ENCODE measurements around the gene SLC39A9.

Gene SLC39A9

GRCh38 chr14:69428289-69428998 is 30.0 kb downstream of the SLC39A9 start:
- Histone ChIP-seq H3K9ac (ENCODE audit: low read length) (no peak overlapping the region), H3K36me3 (ENCODE audit: control insufficient read depth, low read depth, low read length) (peaks cover 10% of the 10 kb centered on the region), H3K27ac (ENCODE audit: low read length) (no peak overlapping the region), H3K9me3 (ENCODE audit: control insufficient read depth, low read depth, low read length) (no peaks in the 10 kb centered on the region), H3K27me3 (ENCODE audit: control insufficient read depth, insufficient read depth, low read length) (no peaks in the 10 kb centered on the region), H3K4me1 (ENCODE audit: control insufficient read depth, low read depth, low read length) (no peaks in the 10 kb centered on the region), H3K4me3 (ENCODE audit: low read length) (no peak overlapping the region)

GRCh38 chr14:69429643-69430042 is 31.2 kb downstream of the SLC39A9 start:
- Histone ChIP-seq H3K9me3 (ENCODE audit: control insufficient read depth, low read depth, low read length) (no peaks in the 10 kb centered on the region), H3K36me3 (ENCODE audit: control insufficient read depth, low read depth, low read length) (peaks cover 10% of the 10 kb centered on the region), H3K9ac (ENCODE audit: low read length) (no peak overlapping the region), H3K27ac (ENCODE audit: low read length) (no peak overlapping the region), H3K27me3 (ENCODE audit: control insufficient read depth, insufficient read depth, low read length) (no peaks in the 10 kb centered on the region), H3K4me3 (ENCODE audit: low read length) (no peak overlapping the region), H3K4me1 (ENCODE audit: control insufficient read depth, low read depth, low read length) (no peaks in the 10 kb centered on the region)

- no peak overlapping the region for H3K4me3 ChIP-seq (ENCODE audit: low read length)
- peaks cover 10% of the 10 kb centered on the region for H3K36me3 ChIP-seq (ENCODE audit: control insufficient read depth, low read depth, low read length)
- H3K27ac ChIP-seq (ENCODE audit: low read length): no peak overlapping the region
- no peak overlapping the region for H3K9ac ChIP-seq (ENCODE audit: low read length)
- no peaks in the 10 kb centered on the region for H3K4me1 ChIP-seq (ENCODE audit: control insufficient read depth, low read depth, low read length)
- no peaks in the 10 kb centered on the region for H3K9me3 ChIP-seq (ENCODE audit: control insufficient read depth, low read depth, low read length)
- H3K27me3 ChIP-seq (ENCODE audit: control insufficient read depth, insufficient read depth, low read length): no peaks in the 10 kb centered on the region
Measured at GRCh38 chr14:69430306-69430939, 31.9 kb downstream of the SLC39A9 start.

GRCh38 chr14:69432364-69432763 is 33.9 kb downstream of the SLC39A9 start:
- Histone ChIP-seq H3K4me3 (ENCODE audit: low read length) (no peak overlapping the region), H3K27me3 (ENCODE audit: control insufficient read depth, insufficient read depth, low read length) (no peaks in the 10 kb centered on the region), H3K36me3 (ENCODE audit: control insufficient read depth, low read depth, low read length) (no peaks in the 10 kb centered on the region), H3K4me1 (ENCODE audit: control insufficient read depth, low read depth, low read length) (no peaks in the 10 kb centered on the region), H3K9ac (ENCODE audit: low read length) (no peak overlapping the region), H3K27ac (ENCODE audit: low read length) (no peak overlapping the region), H3K9me3 (ENCODE audit: control insufficient read depth, low read depth, low read length) (no peaks in the 10 kb centered on the region)

GRCh38 chr14:69439521-69440270 is 41.2 kb downstream of the SLC39A9 start:
- Histone ChIP-seq H3K27me3 (ENCODE audit: control insufficient read depth, insufficient read depth, low read length) (no peaks in the 10 kb centered on the region), H3K27ac (ENCODE audit: low read length) (no peak overlapping the region), H3K4me1 (ENCODE audit: control insufficient read depth, low read depth, low read length) (peaks cover 7% of the 10 kb centered on the region), H3K9ac (ENCODE audit: low read length) (no peak overlapping the region), H3K9me3 (ENCODE audit: control insufficient read depth, low read depth, low read length) (no peaks in the 10 kb centered on the region), H3K36me3 (ENCODE audit: control insufficient read depth, low read depth, low read length) (no peaks in the 10 kb centered on the region), H3K4me3 (ENCODE audit: low read length) (no peak overlapping the region)

- Histone ChIP-seq H3K4me3 (ENCODE audit: low read length) (no peak overlapping the region), H3K27ac (ENCODE audit: low read length) (no peak overlapping the region), H3K36me3 (ENCODE audit: control insufficient read depth, low read depth, low read length) (no peaks in the 10 kb centered on the region), H3K9me3 (ENCODE audit: control insufficient read depth, low read depth, low read length) (no peaks in the 10 kb centered on the region), H3K27me3 (ENCODE audit: control insufficient read depth, insufficient read depth, low read length) (no peaks in the 10 kb centered on the region), H3K4me1 (ENCODE audit: control insufficient read depth, low read depth, low read length) (peaks cover 7% of the 10 kb centered on the region), H3K9ac (ENCODE audit: low read length) (no peak overlapping the region)
Measured at GRCh38 chr14:69441948-69442347, 43.5 kb downstream of the SLC39A9 start.

- Histone ChIP-seq H3K9ac (ENCODE audit: low read length) (no peak overlapping the region), H3K4me3 (ENCODE audit: low read length) (no peak overlapping the region), H3K27ac (ENCODE audit: low read length) (no peak overlapping the region), H3K9me3 (ENCODE audit: control insufficient read depth, low read depth, low read length) (no peaks in the 10 kb centered on the region), H3K27me3 (ENCODE audit: control insufficient read depth, insufficient read depth, low read length) (no peaks in the 10 kb centered on the region), H3K36me3 (ENCODE audit: control insufficient read depth, low read depth, low read length) (no peaks in the 10 kb centered on the region), H3K4me1 (ENCODE audit: control insufficient read depth, low read depth, low read length) (peaks cover 7% of the 10 kb centered on the region)
Measured at GRCh38 chr14:69443296-69443805, 44.9 kb downstream of the SLC39A9 start.

- H3K36me3 ChIP-seq (ENCODE audit: control insufficient read depth, low read depth, low read length): no peaks in the 10 kb centered on the region
- no peak overlapping the region for H3K9ac ChIP-seq (ENCODE audit: low read length)
- no peaks in the 10 kb centered on the region for H3K4me1 ChIP-seq (ENCODE audit: control insufficient read depth, low read depth, low read length)
- H3K27ac ChIP-seq (ENCODE audit: low read length): no peak overlapping the region
- H3K27me3 ChIP-seq (ENCODE audit: control insufficient read depth, insufficient read depth, low read length): no peaks in the 10 kb centered on the region
- no peaks in the 10 kb centered on the region for H3K9me3 ChIP-seq (ENCODE audit: control insufficient read depth, low read depth, low read length)
- H3K4me3 ChIP-seq (ENCODE audit: low read length): no peak overlapping the region
Measured at GRCh38 chr14:69449216-69449615, 50.7 kb downstream of the SLC39A9 start.

GRCh38 chr14:69451941-69452340 is 53.4 kb downstream of the SLC39A9 start:
- H3K4me1 ChIP-seq (ENCODE audit: control insufficient read depth, low read depth, low read length): no peaks in the 10 kb centered on the region
- H3K4me3 ChIP-seq (ENCODE audit: low read length): no peak overlapping the region
- H3K27me3 ChIP-seq (ENCODE audit: control insufficient read depth, insufficient read depth, low read length): no peaks in the 10 kb centered on the region
- no peak overlapping the region for H3K9ac ChIP-seq (ENCODE audit: low read length)
- no peak overlapping the region for H3K27ac ChIP-seq (ENCODE audit: low read length)
- H3K36me3 ChIP-seq (ENCODE audit: control insufficient read depth, low read depth, low read length): peaks cover 17% of the 10 kb centered on the region
- no peaks in the 10 kb centered on the region for H3K9me3 ChIP-seq (ENCODE audit: control insufficient read depth, low read depth, low read length)

GRCh38 chr14:69458350-69458749 is 59.9 kb downstream of the SLC39A9 start:
- Histone ChIP-seq H3K9me3 (ENCODE audit: control insufficient read depth, low read depth, low read length) (no peaks in the 10 kb centered on the region), H3K36me3 (ENCODE audit: control insufficient read depth, low read depth, low read length) (peaks cover 24% of the 10 kb centered on the region), H3K27me3 (ENCODE audit: control insufficient read depth, insufficient read depth, low read length) (no peaks in the 10 kb centered on the region), H3K4me1 (ENCODE audit: control insufficient read depth, low read depth, low read length) (no peaks in the 10 kb centered on the region), H3K4me3 (ENCODE audit: low read length) (no peak overlapping the region), H3K27ac (ENCODE audit: low read length) (no peak overlapping the region), H3K9ac (ENCODE audit: low read length) (no peak overlapping the region)

GRCh38 chr14:69459122-69459521 is 60.6 kb downstream of the SLC39A9 start:
- Histone ChIP-seq H3K27me3 (ENCODE audit: control insufficient read depth, insufficient read depth, low read length) (no peaks in the 10 kb centered on the region), H3K4me3 (ENCODE audit: low read length) (no peak overlapping the region), H3K9ac (ENCODE audit: low read length) (no peak overlapping the region), H3K27ac (ENCODE audit: low read length) (no peak overlapping the region), H3K9me3 (ENCODE audit: control insufficient read depth, low read depth, low read length) (no peaks in the 10 kb centered on the region), H3K36me3 (ENCODE audit: control insufficient read depth, low read depth, low read length) (peaks cover 24% of the 10 kb centered on the region), H3K4me1 (ENCODE audit: control insufficient read depth, low read depth, low read length) (no peaks in the 10 kb centered on the region)

All from iPS-18a (cell line).